Fibroblast of gingiva (primary cell): ENCODE measurements around the gene TRPV4.
A peak's percentile ranks its signal among the peaks of the same experiment; 100 is the strongest.
"Not testable (repeated sequence)": the region's sequence is repeated elsewhere in the genome, so short reads cannot be mapped to it uniquely, and the experiment has no call there.

ENCODE experiments used
- DNase-seq: peaks from one replicate; pipeline ENCODE4 v3.0.0-alpha.2; 2011; ENCODE audit warnings: low read depth

TRPV4 gene

DNA sequence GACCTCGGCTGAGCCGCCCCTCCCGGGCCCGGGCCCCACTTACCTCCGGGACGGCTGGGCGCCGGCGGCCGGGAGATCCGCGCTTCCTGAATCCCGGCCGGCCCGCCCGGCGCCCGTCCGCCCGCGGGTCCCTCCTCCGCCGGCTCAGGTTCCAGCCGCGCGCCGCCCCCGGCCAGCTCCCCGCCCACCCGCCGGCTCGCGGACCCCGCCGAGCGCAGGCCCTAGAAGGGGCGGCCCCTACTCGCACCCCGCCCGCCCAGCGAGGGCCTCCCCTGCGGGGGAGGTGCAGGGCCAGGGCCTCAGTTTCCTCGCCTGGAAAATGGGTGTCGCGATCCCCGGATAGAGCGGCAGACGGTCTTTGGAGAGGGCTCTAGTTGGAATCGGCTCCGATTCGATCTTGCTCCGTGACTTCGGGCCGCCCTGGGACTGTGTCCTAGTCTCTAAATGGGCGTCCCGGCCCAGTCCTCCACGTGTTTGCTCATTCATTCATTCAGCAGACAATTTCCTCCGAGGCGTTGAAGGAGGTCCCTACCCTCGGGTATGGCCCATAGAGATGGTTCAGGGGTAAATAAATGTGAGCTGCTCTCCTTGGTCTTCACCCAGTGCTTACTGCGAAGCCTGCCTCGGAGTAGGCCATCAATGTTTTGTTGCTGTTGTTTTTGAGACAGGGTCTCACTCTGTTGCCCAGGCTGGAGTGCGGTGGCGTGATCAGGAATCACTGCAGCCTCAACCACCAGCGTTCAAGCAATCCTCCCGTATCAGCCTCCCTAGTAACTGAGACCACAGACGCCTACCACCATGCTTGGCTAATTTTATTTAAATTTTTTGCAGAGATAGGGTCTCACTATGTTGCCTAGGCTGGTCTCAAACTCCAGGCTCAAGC is at the start of gene TRPV4:
Gene TRPV4 (minus strand): TSS at position 92 of the 883 bp plus-strand sequence. CDS start 18,602 bp downstream, outside the sequence.
- peak; percentile 34 for DNase-seq

DNA sequence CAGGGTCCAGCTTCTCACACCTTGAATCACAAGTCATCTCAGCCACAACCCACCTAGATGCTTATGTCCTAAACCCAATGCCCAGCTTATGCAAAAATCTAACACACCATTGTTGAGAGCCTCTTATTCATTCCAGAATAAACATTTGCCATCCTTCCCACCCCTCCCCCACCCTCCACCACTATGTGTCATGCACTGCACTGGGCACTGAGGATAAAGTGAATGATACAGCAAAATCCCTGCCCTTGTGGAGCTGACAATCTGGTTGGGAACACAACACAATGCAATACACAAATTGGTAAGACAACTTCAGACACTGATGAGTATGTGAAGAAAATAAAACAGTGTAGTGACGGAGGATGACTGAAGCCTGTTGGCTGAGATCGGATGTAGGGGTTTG is 48.6 kb upstream of the TRPV4 start:
- no peak for DNase-seq

DNA sequence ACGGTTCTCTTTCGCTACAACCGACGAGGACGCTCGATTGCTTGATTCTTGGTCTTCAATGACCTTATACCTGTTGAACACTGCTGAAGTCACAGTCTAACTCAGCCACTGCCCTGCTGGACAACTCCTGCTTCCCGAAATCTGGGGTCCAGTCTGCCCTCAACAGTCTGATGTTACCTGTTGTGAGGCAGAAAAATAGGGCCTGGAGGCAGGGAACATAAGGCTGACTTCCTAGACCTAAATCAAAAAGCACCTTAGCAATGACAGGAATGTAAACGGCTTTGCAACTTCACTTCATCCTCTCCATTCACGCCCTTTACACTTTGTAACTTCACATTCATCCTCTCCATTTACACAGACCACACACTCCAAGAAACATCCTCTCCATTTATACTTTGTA is 47.7 kb upstream of the TRPV4 start:
- DNase-seq, result no peak

DNA sequence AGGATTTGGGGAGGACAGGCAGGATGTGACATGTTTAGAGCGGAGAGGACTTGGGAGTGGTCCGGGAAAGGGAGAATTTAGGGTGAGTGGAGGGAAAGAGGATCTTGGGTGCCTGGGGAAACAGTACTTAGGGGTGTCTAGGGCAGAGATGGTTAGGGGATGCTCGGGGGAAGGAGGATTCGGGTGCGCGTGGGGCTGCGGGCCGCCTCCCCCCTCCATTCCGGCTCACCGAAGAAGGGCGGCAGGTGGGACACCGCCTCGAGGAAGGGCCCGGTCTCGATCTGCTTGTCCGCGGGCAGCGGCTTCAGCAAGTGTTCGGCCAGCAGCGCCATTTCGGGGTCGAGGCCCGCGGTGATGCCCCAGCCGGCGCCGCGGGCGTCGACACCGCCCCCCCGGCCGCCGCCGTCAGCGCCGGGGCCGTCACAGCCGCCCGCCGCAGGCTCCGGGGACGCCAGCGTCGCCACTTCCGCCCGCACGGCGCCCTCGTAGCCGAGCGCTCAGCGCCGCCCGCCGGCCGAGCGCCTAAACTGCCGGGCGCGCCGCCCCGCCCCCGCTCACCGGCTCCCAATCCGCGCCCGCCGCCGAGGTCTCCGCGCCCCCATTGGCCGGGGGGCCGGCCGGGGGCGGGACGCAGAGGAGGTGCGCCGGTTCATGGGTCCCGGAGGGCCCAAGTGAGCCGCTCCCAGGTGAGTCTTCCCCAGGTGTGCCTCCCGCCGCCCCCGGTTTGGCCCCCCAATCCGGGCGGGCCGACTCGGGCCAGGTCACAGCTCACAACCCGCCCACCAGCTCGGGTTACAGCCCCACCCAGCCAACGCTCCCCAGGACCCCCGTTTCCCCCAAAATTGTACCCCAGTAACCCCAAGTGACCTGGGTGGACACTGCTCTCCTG is 47.1 kb upstream of the TRPV4 start, which contains the start of gene GLTP:
Gene GLTP (minus strand): TSS at position 499 of the 889 bp plus-strand sequence. CDS start 167 bp downstream, at position 332.
- DNase-seq, result peak; percentile 71

DNA sequence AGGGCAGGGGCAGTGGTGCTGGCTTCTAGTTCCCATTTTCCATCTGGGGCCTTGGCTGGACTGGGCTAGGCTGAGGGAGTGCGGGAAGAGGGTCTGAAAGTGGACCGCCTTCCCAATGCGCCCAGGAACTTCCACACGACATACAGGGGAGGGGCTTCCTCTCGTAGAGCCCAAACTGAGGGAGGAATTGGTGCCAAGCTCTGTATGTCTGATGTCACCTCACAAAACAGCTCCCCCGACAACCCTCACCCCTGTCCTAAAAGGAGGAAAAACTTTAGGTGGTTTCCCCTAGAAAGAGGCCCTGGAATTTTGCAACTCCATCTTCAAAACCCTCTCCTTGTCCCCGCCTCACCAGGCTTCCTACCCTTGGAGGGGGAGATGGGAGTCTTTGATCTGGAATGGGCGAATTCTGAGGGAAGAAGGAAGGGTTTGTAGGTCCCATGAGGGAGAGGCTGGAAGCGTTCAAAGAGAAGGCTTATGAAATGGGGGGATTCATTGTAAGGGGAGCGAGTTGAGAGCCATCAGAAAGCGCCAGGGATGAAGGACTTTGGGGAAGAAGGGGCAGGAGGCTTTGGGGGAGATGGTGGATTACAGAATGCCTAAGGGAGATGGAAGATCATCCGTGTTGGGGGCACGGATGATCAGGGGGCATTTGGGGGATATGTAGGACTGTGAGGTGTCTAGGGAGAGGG is 46.3 kb upstream of the TRPV4 start:
- peak; percentile 8 for DNase-seq

DNA sequence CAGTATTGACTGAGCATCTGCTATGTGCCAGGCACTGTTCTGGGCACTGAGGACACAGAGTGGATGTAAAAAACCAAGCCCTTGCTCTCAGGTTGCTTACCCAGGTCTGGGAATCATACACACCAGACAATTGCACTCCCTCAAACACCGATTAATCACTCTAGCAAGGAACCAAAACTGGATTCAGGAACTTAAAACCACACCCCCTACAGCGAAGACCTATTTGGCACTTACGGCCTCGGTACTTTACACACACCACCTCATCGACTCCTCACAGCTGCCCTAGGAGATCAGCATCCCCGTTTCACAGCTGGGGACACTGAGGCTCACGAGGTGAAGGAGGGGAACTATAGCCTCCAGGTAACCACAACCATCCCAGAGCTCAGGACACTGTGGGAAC is 45.6 kb upstream of the TRPV4 start:
- DNase-seq, result no peak

DNA sequence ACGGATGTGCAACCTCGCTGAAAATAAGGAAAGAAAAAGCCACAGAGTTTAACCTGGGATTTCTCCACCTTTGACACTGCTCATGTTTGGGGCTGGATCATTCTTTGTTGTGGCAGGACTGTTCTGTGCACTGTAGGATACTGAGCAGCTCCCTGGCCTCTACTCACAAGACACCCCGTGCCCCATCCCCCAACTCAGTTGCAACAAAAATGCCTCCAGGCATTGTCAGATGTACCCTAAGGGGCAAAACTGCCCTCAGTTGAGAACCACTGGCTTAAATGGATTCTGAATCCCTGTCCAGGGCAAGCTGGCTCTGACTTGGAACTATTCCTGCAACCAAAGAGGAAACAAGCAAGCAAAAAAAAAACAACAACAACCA is 45.0 kb upstream of the TRPV4 start:
- no peak for DNase-seq

DNA sequence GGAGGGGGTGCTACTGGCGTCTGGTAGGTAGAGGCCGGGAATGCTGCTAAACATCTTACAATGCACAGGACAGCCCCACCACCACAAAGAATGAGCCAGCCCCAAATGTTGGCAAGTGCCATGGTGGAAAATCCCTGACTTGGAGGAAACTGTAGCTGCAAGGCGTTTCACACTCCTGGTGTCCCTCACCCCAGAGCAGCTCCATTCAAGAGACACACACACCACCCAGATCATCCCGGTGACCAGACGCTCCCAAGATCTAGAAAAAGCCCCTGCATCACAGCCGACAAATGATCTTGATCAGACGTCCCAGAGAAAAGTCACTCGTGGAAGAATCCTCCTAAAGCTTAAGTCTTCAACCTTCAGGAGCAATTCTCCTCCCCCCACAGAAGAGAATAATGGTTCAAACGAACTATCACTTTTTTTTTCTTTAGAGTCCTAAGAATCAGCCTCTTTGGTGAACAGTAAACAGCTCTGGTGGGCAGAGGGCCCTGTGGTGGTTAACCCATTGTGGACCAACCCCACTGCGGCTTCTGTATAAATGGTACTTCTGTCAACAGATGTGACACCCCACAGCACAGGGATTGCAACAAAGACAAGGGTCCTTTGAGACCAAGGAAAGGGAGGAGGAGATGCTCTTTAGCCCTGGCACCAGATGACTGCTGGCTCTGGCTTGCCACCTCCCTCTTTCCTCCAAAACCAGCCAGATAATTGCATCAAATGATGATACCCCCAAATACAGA is 44.5 kb upstream of the TRPV4 start:
- DNase-seq, result no peak

DNA sequence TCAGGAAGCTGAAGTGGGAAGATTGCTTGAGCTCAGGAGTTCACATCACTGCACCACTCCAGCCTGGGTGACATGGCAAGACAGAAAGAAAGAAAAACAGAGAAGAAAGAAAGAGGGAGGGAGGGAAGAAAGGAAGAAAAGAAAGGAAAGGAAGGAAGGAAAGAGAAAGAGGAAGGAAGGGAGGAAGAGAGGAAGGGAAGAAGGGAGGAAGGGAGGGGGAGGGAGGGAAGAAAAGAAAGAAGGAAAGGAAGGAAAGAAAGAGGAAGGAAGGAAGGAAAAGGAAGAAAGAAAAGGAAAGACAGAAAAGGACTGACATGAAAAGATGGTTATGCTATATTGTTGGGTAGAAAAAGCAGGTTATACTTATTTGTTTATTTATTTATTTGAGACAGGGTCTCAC is 43.2 kb upstream of the TRPV4 start:
- DNase-seq, result no peak

DNA sequence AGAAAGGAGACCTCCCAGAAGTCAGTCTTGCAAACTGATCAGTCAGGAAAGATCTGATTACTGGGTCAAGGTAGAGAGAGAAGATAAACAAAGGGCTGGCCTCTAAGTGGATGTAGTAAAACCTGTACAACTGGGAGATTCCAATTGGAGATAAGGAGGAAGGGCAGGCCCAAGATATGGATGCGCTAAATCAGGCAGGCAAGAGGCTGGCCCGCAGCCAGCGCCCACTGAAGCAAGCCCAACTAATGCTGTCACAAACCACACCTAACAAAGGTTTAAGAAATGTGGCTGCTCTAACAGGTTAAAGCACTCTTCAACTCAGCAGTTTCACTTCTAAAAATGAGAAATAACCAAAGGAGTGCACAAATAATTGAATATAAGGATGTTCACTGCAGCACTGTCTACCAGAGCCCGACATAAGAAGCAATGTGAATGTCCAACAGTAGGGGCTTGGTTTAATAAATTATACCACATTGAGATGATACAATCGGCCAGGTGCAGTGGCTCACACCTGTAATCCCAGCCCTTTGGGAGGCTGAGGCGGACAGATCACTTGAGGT is 42.5 kb upstream of the TRPV4 start:
- DNase-seq, result no peak

DNA sequence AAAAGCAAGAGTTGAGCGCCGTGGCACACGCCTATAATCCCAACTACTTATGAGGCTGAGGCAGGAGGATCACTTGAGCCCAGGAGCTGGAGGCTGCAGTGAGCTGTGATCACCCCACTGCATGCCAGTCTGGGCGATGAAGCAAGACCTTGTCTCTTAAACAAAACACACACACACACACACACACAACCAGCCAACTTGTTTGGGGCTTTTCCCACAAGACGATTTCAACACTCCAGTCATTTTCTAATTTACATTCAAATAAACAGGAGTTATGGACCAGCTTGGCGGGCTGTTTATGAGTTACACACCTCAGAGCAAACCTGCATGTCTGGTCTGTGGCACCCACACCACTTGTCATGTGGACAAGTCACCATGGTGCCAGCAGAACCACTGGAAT is 40.5 kb upstream of the TRPV4 start:
- peak; percentile 88 for DNase-seq

DNA sequence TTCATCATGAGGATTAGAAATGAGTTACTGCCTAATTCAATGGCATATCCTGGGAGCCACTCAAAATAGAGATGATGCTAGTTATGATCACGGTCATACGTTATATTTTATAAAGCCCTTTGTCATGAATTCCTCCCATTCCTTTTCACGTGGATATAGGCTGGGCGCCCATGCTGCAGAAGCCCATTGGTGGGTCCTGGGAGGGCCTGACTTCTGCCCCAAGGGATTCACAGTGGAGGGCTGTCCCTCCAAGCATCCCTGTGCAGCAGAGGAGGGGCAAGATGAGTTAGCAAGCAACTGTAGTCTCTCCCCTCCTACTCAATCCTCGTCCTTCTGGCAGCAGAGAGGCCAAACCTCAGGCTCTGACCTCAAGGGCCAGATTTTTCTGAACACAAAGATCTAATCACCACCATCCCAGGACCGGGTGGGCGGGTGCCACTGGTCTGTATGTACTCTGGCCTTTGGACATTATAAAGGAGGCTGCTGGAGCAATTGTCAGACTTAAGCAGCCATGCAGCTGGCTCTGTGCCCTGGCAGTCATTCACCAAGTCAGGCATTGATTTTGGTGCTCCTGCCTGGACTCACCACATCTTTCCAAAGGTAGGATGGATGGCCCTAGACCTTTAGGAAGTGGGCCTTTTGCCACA is 38.6 kb upstream of the TRPV4 start:
- DNase-seq, result no peak

DNA sequence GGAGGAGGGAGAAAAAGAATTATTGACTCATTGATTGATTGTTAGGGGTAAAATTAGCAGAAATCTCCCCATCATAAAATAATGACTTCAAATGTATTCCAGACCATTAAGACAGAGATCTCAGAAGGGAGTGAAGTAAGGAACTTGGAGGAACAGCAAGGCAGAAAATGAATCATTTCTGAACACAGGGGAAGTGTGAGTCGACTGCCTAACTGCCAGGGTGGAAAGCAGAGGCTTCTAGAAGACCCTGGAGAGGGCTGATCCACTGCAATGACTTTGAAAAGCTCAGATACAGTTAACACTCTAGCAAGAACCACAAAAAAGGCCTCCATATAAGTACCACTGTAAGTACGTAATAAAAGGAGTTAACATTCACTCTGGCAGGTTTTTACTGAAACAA is 37.5 kb upstream of the TRPV4 start:
- DNase-seq, result peak; percentile 10

DNA sequence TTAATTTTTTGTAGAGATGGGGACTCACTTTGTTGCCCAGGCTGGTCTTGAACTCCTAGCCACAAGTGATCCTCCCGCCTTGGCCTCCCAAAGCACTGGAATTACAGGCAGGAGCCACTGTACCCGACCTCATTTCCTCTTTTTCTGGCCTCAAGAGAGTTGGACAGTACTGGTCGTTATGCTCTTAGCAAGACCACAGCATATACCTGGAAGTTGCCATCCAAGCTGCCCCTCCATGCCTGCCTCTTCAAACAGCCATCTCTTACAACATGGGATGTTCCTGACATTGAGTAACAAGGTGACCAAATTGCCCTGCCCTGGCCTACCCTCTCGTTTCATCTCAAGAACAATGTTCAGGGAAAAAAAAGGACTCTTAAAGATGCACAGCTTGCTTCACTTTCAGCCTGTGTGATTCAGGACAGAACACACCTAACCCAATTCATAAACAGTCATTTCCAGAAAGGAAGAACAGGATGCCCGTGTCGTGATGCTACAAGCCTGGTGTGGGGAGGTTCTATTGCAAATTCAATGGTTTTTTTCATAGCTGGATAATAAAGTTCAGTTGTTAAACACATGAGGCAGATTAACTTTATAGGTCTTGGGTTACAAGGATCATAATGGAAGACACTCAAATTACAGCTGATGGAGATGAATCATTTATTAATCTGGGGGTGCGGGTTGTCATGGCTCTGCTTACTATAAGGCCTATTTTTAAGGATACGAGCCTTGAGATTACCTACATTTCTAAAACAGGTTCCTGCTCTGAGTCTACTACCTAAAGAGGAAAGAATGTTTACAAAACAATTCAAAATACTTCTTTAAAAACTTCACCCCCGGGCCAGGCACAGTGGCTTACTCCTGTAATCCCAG is 35.2 kb upstream of the TRPV4 start:
- peak; percentile 28 for DNase-seq

DNA sequence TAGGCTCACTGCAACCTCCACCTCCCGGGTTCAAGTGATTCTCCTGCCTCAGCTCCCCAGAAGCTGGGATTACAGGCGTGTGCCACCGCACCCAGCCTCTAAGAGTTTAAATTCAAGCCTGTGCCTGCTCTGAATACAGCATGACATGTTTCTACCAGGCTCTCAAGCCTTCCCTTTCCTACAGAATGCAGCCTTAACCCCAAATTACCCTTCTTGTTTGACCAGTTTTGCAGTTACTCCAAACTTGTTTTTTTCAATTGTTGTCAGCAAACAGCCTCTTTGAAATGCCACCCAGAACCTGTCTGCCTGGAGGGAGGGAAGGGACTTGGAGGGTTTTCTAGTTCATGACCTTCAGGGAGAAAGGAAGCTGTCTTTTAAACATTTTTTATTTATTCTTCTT is 31.7 kb upstream of the TRPV4 start:
- DNase-seq, result no peak

DNA sequence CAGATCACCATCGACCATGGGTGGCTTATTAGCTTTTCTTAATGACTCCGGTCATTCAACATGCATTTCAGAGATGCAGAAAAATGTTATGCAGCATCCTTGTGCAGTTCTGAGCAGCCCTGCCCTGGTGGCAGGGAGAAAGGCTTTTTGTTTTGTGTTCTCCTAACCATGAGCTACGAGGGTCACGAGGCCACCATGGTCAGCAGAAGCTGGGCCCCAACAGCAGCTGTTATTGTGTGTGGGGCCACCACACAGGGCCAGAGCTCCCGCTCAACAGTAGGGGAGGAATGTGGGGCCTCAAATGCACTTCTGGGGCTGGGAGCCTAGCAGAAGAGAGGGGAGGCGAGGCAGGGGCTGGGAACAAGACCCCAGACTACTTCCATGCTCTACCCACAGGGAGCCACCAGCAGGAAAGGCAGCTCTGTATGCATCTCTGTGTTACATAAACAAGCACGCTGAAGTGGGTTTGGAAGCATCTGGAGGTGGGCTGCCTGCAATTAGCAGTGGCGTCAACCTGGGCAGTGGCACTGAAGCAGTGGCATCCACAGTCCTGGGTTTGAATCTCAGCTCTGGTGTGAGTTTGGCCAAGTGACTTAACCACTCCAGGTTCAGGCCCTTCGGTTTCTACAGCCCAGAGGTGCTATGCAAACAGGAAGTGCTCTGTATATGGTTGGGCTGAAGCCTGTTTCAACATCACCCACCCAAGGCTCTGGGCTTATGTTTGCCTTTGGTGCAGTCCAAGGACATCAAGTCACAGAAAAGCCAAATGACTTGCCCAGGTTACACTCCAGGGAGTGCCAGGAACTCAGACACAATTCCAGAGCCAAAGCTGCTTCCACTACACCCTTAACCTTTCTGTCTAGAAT is 30.9 kb upstream of the TRPV4 start:
- DNase-seq, result peak; percentile 45

DNA sequence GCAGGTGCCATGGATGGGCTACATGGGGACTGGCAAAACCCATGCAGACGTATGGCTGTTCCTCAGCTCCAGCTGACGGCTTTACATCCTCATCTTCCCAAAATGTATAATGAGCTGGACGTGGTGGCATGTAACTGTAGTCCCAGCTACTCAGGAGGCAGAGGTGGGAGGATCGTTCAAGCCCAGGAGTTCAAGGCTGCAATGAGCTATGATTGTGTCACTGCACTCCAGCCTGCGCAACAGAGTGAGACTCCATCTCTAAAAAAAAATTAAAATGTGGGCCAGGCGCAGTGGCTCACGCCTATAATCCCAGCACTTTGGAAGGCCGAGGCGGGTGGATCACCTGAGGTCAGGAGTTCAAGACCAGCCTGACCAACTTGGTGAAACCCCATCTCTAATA is 29.3 kb upstream of the TRPV4 start:
- DNase-seq, result not testable (repeated sequence)

DNA sequence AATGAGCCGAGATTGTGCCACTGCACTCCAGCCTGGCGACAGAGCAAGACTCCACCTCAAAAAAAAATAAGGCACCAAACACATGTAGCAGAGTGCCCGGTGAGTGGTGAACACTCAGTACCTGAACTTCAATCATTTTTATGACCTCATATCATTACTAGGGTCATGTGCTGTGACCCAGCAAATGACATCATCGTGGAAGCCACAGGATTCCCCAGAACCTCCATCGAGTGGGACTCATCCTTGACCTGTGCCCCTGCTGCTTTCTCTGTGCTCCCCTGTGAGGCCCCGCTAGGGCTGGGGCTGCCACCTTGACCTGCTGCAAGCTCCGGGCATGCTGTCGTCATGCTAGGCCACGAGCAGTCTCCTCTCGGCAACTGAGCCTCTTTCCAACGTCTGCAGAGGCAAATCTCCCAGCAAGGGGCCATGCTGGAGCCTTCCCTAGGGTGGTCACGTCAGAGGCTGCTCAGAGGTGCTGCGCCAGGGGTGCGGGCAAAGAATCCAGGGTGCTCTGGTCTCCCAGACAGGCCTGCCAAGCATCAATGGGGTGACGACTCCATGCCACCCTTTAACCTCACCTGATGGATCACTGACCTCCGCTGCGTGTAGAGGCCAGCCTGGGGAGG is 28.6 kb upstream of the TRPV4 start:
- DNase-seq, result no peak
